ENCODE data around the gene RNF38.

DNA sequence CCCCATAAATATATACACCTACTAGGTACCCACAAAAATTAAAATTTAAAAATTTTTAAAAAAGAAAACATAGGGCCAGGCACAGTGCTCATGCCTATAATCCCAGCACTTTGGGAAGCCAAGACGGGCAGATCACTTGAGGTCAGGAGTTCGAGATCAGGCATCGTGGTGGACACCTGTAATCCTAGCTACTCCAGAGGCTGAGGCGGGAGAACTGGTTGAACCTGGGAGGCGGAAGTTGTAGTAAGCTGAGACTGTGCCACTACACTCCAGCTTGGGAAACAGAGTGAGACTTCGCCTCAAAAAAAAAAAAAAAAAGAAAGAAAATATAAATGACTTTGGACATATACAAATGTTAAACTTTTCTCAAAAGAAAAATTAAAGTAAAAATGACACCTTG is 33.3 kb upstream of the RNF38 start:
- no peak for TF ChIP-seq RFX5 (IDR thresholded peaks at IDR 0.05; ENCODE audit: low read depth, low read length)
- TF ChIP-seq EZH2 (IDR thresholded peaks at IDR 0.05; ENCODE audit: borderline replicate concordance, low read depth, low read length) = no peak

Measured in K562 (cell line).